HG03432 (cell line): Measurements from ENCODE around the gene TTYH3.

Source experiments
- ATAC-seq: cut with Tn5 transposase; IDR thresholded peaks from one replicate; pipeline ENCODE4 v1.9.1; 2021; ENCODE audit warnings: mild to moderate bottlenecking, moderate library complexity; ENCODE audit not compliant: unreplicated experiment

TTYH3 gene

DNA sequence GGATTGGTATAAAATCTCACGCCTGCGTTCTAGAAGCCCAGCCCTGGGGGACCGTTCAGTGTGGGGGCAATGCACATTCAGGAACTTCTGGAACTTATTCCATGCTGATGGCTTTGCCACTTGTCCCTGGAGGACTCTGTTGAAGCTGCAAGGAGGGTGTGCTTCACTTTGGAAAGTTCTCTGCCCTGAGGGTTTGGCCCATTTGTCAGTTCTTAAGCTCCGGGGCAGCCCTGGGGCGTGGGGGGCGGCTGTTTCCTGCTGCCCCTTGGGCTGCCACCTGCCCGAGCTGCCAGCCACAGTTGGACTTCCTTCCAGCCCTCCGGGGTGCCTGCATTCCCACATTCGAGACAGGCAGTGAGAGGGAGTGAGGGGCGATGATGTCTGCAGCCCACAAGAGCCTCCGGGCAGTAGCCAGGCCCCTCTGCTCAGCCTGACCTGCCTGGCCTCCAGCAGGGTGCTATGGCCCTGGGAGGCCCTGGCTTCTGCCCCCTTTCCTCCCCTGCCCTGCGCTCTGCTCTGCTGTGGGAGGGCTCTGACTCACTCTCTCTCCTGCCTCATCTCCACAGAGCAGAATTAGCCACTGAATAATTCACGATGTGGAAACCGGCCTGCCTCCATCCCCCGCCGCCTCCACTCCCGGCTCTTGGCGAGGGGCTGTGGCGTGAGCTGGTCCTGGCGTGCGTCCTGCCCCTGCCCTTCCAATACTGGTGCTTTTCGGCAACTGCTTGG is 1.9 kb downstream of the TTYH3 start:
- ATAC-seq = no peak

- ATAC-seq = no peak
These were observed 2.7 kb downstream of the TTYH3 start for GRCh38 chr7:2634267-2635145.

GRCh38 chr7:2635148-2635668 is 3.4 kb downstream of the TTYH3 start:
- ATAC-seq = no peak

DNA sequence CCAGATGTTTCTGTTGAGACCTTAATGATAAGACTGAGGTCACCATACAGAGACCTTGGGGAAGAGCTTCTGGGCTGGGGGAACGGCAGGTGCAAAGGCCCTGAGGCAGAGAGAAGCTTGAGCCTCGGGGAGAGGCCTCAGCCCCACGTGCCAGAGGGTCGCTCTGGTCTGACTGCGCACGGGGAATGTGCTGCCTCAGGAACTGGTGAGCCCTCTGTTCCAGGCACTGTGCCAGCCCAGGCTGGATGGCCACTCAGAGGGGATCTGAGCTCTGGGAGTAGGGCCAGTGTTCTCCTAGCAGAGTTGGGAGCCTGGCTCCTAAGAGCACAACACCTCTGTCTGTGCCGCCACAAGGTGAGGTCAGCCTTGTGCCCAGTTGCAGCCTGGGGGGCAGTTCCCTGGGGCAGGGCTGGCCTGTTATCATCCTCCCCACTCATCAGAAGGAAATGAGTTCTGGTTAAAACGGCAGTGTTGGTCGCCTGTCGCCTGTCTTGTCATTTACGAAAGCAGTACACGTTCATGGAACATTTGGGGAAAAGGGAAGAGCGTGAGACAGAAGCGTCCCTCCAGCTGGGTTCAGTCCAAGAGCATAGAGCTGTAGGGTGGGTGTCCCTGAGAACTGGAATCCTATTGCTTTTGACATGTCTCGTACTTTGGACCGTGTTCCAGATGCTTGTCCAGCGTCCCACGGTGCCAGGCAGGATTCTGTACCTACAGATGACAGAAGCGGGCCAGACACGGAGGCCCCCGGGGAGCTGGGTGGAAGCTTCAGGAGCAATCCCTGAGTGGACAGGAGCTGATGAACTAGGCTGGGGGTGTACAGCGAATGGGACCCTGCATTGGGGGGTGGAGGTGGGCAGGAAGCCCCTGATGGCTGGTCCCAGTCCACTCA is 4.3 kb downstream of the TTYH3 start:
- ATAC-seq = no peak

DNA sequence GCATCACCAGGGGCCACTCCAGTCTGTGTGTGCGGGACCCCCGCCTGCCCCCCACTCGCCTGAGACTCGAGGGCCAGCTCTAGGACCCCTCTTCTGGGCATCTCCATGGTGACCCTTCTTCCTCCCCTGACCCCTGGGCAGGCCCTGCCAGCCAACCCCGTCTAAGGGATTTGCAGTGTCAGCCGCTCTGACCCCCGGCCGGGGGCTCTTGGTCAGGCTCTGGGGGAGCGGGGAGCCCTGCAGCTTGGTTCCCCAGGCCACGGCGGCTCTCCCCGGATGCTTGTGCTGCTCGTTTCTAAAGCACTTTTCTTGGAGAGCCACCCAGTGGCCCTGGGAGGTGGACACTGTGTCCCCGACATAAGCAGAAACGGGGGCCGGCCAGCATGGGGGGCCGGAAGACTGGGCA is 5.3 kb downstream of the TTYH3 start:
- no peak for ATAC-seq

DNA sequence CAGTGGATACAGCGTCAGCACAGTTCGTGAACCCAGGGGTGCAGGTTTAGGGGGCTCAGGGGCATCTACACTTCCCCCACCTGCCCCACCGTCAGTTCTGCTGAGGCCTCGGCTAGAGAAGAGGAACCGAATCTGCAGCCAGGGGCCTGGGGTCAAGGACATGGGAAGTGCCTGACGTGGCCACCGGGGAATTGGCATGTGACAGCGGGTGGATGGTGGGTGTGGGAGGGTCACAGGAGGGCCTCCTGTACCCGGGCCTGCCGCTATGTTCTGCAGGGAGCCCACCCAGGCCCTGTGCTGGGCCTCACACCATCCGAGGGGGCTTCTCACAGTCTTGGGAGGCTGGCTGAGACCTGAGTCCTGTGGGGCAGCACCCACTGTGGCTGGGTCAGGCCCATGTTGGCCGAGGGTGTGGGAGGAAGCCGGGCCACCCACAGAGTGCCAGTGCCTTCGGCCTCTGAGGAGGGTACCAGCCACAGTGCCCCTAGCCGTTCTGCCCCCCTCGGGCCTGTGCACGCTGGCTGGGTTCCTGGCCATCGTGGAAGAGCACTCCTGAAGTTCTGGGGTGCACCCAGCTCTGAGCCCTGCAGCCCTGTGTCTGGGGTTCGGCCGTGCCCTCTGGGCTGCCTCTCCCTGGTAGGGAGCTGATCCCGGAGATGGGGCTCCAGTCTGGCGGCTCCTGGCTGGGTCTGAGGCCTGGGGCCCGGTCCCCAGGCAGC is 5.9 kb downstream of the TTYH3 start:
- peak; percentile 25 for ATAC-seq

DNA sequence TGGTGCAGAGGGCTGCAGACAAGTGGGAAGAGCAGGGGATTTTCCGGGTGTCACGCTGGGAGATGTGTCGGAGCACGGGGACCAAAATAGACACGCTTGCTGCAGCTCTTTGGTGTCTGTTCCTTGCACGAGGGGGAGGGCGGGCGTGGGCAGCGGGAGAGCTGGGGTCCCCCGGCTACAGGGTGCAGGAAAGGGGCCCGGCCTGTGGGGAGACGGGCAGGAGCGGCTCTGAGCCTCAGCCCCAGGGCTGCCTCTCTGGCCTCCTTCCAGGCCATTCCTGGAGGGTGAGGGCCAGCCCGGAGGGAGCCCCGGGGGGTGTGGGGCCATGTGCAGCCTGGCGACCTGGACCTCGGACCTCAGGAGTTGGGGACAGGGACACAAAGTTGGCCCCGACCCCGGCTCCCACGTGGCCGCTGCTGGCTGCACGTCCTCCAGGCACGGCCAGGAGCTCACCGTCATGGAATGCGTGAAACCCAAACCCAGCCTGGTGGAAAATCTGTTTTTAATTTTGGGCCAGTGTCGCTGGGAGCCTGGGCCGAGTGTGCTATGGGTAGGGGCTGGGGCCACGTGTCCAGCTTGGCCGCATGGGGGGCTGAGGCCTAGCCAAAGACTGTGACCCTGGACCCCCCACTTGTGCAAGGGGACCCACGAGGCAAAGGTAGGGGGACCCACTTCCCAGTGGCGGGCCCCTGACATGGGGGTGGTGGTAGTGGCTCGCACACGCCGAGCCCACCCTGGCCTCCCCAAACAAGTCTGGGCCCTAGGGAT is 6.6 kb downstream of the TTYH3 start:
- no peak for ATAC-seq

DNA sequence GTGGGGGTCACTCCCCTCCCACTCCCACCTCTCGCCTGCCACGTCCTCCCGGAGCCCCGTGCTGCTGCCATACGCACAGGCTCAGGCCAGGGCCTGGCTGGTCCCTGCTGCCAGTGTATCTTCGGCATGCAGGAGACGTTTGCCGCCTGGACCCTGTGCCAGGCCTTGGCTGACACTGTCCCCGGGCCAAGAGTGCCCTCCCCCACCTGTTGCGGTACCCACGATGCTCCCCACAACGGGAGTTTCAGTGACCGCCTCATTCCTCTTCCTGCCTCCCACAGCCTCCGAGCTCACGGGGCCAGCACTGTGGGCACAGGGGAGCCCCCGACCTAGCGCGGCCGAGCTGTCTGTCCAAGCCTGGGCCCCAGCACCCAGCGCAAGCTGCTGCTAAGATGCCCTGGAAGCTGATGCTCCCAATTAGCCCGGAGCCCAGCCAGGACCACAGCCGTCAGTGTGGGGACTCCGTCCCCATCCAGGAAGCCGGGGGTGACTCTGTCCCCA is 7.4 kb downstream of the TTYH3 start:
- ATAC-seq = no peak

- ATAC-seq = no peak
These were observed 8.1 kb downstream of the TTYH3 start for GRCh38 chr7:2639695-2640481.

DNA sequence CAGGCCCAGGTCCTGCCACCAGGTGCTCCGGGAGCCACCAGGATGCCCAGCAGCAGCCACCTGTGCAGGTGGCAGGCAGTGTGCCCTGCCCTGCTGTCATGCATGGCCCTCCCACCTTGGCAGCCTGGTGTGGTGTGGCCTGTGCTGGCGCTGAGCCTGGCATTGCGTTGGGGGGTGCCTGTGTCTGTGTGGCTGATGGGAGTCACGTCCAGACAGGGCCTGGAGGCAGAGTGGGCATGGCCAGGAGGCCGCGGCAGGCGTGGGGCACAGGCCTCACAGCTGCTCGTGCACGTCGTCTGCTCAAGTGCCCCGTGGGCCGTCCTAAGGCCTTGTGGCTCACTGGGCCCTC is 8.7 kb downstream of the TTYH3 start:
- ATAC-seq = no peak

- ATAC-seq = no peak
These were observed 9.1 kb downstream of the TTYH3 start for GRCh38 chr7:2640846-2641316.

- ATAC-seq = peak; percentile 47
These were observed 9.9 kb downstream of the TTYH3 start for GRCh38 chr7:2641406-2642393.

DNA sequence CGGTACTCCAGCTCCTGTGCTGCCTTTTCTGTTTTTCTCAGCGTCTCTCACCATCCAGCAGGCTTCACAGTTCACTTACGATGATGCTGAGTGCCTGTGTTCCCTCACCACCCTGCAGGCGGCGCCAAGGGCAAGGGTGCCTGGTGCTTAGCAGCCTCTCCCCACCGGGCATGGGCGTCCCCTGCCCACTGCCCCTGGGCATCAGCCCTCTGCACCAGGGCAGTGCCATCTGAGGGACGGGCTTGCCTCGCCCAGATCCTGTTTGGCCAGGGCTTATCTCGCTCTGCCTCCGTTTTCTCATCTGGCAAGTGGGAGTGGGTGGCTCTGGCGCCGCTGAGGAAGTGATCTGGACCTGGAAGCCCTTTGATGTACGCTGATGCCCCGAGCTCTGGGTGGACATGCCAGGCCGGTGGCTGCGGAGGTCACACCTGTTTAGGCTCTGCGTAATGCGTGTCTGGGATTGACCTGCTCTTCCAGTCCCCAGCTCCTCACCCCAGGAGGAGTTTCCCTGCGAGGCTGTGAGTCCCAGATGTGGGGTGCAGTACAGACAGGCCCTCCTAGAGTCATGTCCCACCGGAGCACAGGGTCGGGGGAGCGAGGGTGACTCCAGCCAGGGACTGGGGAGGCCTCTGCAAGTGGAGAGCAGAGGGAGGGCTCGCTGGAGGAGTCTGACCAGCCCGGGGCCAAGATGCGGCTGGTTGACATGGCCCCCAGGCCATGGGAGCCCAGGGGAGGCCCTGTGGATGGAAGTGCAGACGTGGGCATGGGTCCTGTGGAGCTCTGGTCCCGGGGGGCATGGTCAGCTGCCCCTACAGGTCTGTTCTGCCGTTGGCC is 11.8 kb downstream of the TTYH3 start:
- no peak for ATAC-seq

DNA sequence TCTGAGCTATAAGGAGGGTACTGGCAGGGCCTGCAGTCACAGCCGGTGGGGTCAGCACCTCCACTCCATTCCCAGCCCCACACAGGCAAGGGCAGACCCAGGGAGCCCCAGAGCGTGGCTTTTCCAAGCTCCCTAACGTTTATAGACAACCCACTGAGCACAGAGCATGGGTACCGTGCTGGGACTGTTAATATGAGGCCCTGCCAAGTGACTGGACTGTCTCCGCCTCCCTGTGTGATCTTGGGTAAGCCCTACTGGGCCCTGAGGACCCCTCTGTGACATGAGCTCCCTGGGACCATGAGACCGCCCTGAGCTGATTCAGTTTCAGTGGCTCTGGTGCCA is 12.4 kb downstream of the TTYH3 start:
- no peak for ATAC-seq

DNA sequence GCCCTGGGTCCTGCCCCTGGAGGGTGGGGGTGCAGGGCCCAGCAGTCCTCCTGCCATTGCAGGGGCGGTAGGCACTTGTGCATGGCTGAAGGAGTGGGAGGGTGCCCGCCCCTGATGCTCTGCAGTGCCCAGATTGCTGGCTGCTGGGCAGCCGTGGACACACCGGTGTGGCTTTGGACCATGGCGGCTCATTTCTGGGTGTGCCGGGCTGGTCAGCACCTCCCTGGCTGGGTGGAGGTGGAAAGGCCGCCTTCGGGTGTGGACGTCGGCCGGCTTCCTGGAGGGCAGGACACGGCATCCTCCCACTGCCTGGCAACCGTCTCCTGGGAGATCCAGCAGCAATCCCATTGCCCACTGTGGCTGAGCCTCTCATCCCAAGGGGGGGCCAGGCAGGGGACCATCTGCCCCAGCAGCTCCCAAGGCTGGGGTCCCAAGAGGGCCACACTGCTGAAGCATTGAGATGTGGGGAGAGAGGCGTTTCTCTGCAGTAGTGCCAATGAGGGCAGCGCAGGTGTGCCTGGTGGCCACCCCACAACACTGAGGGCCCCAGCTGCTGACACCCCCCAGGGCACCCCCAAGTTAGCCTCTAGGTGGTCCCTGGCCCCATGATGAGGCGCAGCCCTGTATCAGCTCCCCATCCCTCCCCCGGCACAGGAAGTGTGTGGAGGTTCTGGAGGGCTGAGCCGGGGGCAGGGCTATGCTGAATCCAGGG is 12.9 kb downstream of the TTYH3 start:
- peak; percentile 39 for ATAC-seq

DNA sequence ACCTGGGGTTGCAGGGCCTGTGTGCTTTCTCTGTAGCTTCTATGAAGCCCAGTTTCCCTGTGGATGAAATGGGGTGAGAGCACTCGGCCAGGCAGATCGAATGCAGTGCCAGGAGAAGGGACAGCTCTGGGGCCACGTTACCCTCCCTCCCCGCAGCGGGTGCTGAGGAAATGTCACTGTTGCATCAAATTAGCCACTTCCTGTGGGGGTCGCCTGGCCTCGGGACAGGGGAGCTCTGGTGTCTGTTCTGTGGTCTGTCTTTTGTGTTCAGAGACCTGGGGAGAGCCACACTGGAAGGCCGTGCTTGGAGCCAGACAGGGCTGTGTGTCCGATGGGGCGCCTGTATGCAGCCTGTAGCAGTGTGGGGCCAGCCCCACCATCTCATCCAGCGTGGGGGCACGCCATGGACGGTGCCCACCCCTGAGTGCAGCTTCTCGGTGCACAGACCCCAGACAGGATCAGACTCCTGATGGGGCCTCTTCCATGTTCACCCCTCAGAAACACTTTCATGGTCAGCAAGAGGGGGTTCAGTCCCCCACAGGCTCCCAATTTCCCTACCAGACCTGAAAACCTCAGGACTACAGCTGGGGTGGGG is 13.6 kb downstream of the TTYH3 start:
- peak; percentile 56 for ATAC-seq
